ENCODE measurements around the gene ASPHD1. TPM values are rescaled to one million over a fixed set of nuclear protein-coding genes. Genes with fewer than 3 reads are reported as not detected.
"Not testable (repeated sequence)": the region's sequence is repeated elsewhere in the genome, so short reads cannot be mapped to it uniquely, and the experiment has no call there.

ASPHD1 gene
- polyA plus RNA-seq, 1 donor from 2014 or later = not detected

DNA sequence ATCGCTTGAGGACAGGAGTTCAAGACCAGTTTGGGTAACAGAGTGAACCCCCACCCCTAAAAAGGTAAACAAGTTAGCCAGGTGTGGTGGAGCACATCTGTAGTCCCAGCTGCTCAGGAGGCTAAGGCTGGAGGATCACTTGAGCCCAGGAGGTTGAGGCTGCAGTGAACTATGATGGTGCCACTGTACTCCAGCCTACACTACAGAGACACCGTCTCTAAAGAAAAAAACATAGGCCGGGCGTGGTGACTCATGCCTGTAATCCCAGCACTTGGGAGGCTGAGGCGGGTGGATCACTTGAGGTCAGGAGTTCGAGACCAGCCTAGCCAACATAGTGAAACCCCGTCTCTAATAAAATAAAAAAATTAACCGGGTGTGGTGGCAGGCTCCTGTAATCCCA is 31.2 kb upstream of the ASPHD1 start:
- not testable (repeated sequence) for H3K36me3 Mint-ChIP-seq, H3K9me3 Mint-ChIP-seq, H3K4me1 Mint-ChIP-seq, H3K27me3 Mint-ChIP-seq, H3K4me3 Mint-ChIP-seq
- peak overlapping the region in 1 of 3 donors; percentile 10 for H3K27ac Mint-ChIP-seq

DNA sequence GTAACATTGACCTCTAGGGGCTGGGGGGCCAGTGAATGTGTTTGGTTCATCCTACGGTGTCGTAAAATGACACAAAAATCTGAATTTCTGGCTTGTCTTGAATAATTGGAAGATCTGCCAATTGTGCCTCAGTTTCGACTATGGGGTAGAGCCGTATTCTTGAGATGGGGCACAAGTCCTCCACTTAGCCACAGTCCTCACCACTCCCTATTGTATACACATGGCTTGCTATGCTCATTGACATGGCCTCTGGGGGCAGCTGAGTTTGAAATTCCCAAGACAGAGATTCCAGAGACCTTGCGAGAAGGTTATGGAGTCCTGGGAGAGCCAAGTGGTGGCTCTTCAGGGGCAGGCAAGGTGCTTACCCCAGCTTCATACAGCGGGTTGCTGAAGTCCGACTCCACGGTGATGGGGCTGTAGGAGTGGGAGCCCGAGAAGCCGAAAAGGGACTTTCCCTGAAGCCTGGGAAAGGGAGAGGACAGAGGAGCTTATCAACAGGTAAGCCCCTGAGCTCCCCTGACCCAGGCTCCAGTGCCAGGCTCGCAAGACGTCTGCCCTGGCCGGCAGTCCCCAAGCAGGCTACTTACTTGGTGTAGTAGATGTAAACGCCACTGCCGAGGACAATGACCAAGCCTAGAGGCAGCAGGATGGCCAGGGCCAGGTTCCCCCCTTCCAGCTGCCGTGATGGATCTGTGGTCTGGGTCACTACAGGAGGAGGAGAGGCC is 28.3 kb upstream of the ASPHD1 start:
- Mint-ChIP-seq H3K9me3 (peaks cover 0 to 1% (median 0%) of the 10 kb centered on the region in 3 donors), H3K4me3 (no peak overlapping the region), H3K4me1 (peaks cover 0 to 8% (median 4%) of the 10 kb centered on the region in 3 donors), H3K36me3 (no peaks in the 10 kb centered on the region), H3K27me3 (peaks cover 12% of the 10 kb centered on the region), H3K27ac (no peak overlapping the region)

DNA sequence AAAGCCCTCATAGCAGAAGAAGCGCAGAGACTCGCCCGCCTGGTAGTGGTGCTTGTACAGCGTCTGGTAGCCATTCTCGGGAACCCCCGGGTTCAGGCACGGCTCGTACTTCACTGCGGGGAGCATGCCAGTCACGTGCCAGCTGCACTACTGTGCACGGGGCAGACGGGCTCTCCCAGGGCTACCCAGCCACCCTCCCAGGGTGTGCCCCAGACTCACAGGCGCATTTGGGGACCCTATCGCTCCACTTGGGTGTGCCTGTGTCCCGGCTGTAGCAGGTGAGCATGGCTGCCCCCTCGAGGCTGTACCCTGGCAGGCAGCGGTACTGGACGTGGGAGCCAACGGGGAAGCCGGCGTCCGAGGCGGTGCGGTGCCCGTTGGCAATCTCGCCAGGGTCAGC is 27.0 kb upstream of the ASPHD1 start:
- Mint-ChIP-seq H3K9me3 (peaks cover 0 to 1% (median 0%) of the 10 kb centered on the region in 3 donors), H3K4me1 (peaks cover 0 to 14% (median 9%) of the 10 kb centered on the region in 3 donors), H3K4me3 (no peak overlapping the region), H3K36me3 (no peaks in the 10 kb centered on the region), H3K27me3 (peaks cover 23% of the 10 kb centered on the region), H3K27ac (no peak overlapping the region)

DNA sequence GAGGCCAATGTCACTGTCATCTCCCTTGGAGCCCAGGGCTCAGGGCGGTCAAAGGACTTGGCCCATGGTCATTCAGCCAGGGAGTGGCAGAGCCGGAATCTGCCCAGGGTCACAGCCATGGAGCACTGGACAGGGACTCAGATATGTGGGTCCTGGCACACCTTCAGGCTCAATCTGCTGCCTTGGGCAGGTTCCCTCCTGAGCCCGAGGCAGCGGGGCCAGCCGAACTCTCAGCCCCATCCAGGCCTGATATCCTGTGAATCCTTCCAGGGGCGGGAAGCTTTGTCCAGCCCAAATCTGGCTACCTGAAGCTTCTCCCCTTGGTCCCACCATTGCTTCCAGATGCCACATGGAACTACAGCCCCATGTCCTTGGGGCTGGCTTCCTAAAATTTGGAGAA is 25.1 kb upstream of the ASPHD1 start:
- Mint-ChIP-seq H3K27ac (no peak overlapping the region), H3K27me3 (peaks cover 31% of the 10 kb centered on the region), H3K9me3 (peaks cover 0 to 1% (median 0%) of the 10 kb centered on the region in 3 donors), H3K4me1 (peaks cover 0 to 14% (median 9%) of the 10 kb centered on the region in 3 donors), H3K4me3 (no peak overlapping the region), H3K36me3 (no peaks in the 10 kb centered on the region)

DNA sequence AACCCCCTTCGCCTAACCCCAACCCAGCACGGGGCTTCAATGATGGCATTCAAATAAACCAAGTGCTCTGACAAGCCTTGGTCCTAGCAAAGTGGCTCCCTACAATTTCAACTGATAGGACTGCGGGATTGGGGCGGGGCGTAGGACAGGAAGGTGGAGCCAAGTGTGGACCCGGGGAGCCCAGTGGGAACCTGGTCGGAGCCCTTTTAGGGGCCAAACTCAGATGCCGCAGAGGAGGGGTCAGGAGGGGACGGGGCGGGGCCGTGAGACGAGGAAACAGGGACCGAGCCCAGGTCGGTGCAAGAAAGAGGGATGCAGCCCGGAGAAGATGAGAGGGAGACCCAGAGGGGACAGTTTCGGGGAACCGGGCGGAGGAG is 24.1 kb upstream of the ASPHD1 start:
- H3K27me3 Mint-ChIP-seq = peaks cover 31% of the 10 kb centered on the region
- H3K27ac Mint-ChIP-seq = peak overlapping the region in 1 of 3 donors; percentile 46

DNA sequence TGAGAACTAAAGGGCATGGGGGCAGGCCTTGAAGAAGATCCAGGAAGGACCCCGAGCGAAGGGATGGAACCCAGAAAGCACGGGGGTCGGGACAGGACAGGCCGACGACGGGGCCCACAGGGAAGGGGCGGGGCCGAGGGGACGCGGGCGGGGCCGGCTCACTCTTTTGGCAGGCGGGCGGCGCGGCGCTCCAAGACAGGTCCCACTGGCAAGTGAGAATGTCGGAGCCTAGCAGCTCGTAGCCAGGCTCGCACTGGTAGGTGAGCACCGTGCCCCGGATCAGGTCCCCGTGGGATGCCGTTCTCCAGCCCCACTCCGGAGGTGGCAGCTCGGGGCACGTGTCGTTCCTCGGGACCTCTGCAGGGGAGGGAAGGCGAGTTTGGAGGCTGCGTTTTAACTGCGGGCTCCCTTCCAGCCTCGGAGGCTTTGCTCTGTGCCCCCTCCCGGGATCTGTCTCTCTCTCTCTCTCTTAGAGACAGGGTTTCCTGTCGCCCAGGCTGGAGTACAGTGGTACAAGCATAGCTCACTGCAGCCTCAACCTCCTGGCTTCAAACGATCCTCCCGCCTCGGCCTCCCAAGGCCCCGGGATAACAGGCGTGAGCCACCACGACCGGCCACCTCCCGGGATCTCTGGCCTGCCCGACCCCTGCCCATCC is 23.6 kb upstream of the ASPHD1 start:
- Mint-ChIP-seq H3K36me3 (no peaks in the 10 kb centered on the region), H3K27ac (no peak overlapping the region), H3K4me1 (peaks cover 0 to 14% (median 8%) of the 10 kb centered on the region in 3 donors), H3K9me3 (no peaks in the 10 kb centered on the region), H3K27me3 (peaks cover 31% of the 10 kb centered on the region), H3K4me3 (peak overlapping the region in 3 of 4 donors; percentile 41 to 95 (median 63))

More for the DNA sequence above, 24.1 kb upstream of the ASPHD1 start:
- Mint-ChIP-seq H3K36me3 (no peaks in the 10 kb centered on the region), H3K9me3 (peaks cover 0 to 1% (median 0%) of the 10 kb centered on the region in 3 donors), H3K4me3 (peak overlapping the region in 3 of 4 donors; percentile 41 to 84 (median 63)), H3K4me1 (peaks cover 0 to 14% (median 9%) of the 10 kb centered on the region in 3 donors)

DNA sequence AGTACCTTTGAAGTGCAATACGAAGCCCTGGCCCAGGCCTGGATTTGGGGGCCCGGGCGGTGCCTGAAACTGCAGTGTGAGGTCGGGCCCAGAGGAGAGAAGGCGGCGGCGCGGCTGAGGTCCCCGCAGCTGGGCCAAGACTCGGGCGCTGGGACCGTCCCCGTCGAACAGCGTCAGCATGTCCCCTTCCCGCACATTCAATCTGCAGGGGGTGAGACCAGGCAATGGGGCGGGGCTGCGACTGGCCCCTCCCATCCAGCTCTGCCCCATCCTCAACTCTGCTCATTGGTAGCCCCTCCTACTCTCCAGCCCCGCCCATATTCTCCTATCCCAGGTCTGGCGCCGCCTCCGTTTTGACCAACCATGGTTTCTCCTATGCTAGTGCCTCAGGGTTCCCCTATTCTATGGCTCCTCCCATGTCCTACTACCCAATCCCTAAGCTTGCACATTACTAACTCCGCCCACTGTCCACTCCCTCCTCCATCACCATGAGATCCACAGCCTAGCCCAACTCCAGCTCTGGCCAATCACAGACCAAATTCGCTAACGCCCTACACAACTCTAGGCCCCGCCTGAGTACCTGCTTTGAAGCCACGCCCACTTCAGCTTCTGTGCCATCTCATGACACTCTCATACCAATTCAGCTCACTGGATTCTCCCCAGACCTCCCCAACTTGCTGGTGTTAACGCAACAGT is 22.9 kb upstream of the ASPHD1 start:
- peaks cover 31% of the 10 kb centered on the region for H3K27me3 Mint-ChIP-seq
- H3K4me1 Mint-ChIP-seq = peaks cover 0 to 14% (median 8%) of the 10 kb centered on the region in 3 donors
- no peaks in the 10 kb centered on the region for H3K9me3 Mint-ChIP-seq
- peak overlapping the region in 3 of 4 donors; percentile 44 to 95 (median 83) for H3K4me3 Mint-ChIP-seq
- H3K36me3 Mint-ChIP-seq = no peaks in the 10 kb centered on the region
- H3K27ac Mint-ChIP-seq = no peak overlapping the region

DNA sequence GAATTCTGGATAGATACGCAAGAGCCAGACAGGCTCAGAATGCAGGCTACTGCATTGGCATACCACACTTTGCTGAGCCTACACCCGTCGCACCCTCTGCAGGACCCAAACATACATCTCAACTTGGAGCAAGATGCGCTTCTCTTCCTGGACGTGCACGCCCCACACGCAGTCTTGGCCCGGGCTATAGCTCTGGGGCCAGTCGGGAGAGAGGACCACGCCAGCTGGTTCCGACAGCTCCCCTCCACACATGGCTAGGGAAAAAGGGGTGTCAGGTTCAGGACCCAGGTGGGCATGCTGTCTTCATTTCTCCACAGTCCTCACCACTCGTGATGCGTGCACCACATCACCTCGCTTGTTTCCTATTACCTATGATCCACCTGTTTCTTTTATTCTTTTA is 22.1 kb upstream of the ASPHD1 start:
- Mint-ChIP-seq H3K9me3 (no peaks in the 10 kb centered on the region), H3K36me3 (no peaks in the 10 kb centered on the region), H3K4me1 (peaks cover 0 to 14% (median 8%) of the 10 kb centered on the region in 3 donors), H3K27me3 (peaks cover 31% of the 10 kb centered on the region), H3K27ac (no peak overlapping the region), H3K4me3 (no peak overlapping the region)

DNA sequence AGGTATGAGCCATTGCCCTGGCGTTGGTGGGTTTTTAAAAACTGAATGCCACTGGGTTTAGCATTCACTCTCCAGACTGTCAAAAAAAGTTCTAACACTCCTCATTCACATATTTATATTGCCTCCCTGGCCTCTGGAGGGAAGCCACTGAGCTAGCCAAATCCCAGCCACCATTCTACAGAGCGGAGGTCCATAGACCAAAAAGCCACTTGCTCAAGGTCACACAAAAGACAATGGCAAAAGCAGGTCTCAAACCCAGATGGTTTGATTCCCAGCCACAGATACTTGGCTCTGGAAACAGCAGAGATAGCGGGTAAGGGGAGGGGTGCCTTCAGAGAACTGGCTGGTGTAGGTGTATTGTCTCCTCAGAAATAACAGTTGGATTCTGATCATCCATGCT is 19.2 kb upstream of the ASPHD1 start:
- Mint-ChIP-seq H3K4me1 (peaks cover 0 to 12% (median 8%) of the 10 kb centered on the region in 3 donors), H3K9me3 (no peaks in the 10 kb centered on the region), H3K36me3 (no peaks in the 10 kb centered on the region), H3K27me3 (peaks cover 36% of the 10 kb centered on the region), H3K27ac (no peak overlapping the region), H3K4me3 (no peak overlapping the region)

DNA sequence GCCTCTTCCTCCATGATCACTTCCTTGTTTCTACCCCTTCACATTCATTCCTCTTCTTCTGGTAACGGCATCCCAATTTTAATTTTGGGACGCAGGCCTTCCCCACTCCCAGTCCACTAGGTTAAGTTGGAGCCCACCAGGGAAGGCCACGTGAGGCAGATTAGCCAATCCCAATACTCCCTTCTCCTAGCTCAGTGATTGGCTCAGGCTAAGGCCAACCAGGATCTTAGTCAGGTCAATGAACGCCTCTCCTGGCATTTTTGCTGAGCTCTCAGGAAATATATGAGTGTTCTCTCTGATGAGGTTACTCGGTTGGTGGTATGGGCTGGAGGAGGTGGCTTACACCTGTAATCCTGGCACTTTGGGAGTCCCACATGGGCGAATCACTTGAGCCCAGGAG is 16.3 kb upstream of the ASPHD1 start:
- peaks cover 21% of the 10 kb centered on the region for H3K27me3 Mint-ChIP-seq
- no peak overlapping the region for H3K27ac Mint-ChIP-seq
- no peaks in the 10 kb centered on the region for H3K36me3 Mint-ChIP-seq

DNA sequence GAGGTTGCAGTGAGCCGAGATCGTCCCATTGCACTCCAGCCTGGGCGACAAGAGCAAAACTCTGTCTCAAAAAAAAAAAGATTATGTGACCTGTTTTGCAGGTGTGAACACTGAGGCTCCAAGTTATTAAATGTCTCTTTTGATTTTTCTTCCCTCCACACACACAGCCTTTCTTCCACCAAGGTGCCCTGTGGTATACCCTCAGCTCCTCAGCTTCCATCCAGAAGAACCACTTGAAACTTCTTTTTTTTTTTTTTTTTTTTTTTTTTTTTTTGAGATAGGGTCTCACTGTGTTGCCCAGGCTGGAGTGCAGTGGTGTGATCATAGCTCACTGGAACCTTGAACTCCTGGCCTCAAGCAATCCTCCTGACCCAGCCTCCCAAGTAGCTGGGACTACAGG is 10.9 kb upstream of the ASPHD1 start:
- H3K4me3 Mint-ChIP-seq, H3K36me3 Mint-ChIP-seq, H3K27me3 Mint-ChIP-seq, H3K27ac Mint-ChIP-seq, H3K4me1 Mint-ChIP-seq, H3K9me3 Mint-ChIP-seq: not testable (repeated sequence)

More for the DNA sequence above, 16.3 kb upstream of the ASPHD1 start:
- Mint-ChIP-seq H3K4me3 (no peak overlapping the region), H3K4me1 (no peaks in the 10 kb centered on the region), H3K9me3 (no peaks in the 10 kb centered on the region)

DNA sequence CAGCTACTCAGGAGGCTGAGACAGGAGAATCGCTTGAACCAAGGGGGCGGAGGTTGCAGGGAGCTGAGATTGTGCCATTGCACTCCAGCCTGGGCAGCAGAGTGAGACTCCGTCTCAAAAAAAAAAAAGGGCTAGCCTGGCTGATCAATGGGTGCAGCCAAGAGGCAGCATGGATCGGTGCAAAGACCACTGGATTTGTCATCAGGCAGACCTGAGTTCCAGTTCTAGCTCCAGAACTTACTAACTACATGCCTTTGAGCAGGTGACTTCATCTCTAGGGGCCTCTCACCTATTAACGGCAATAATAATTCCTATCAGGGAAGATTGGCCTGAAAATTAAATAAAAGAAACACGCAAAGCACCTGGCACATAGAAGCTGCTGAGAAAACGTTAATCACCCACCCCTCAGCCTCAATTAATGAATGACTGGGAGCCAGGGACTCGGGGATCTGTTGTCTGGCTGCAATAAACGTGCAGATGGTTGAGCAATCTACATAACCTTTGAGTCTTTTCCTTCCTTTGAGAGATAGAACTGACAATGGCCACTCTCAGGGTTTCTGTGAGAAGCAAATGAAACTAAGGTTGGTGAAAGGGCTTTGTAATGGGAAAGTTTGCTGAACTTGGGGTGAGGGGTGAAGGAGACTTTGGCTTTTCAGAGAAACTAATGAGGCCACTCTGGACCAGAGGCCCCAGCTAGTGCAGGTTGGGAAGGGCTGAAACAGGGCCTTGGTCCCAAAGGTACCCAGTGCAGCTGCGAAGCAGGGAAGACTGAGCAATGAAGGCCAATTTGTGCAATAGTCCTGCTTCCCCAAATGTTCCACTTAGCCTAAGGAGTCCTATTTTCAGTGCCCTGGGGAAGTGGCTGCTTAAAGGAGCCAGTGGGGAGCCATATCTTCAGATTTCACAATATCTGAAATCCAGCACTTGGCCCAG is 8.5 kb upstream of the ASPHD1 start:
- H3K27ac Mint-ChIP-seq = no peak overlapping the region
- no peaks in the 10 kb centered on the region for H3K4me1 Mint-ChIP-seq
- H3K27me3 Mint-ChIP-seq = peaks cover 8% of the 10 kb centered on the region
- H3K4me3 Mint-ChIP-seq = no peak overlapping the region
- H3K36me3 Mint-ChIP-seq = peaks cover 2% of the 10 kb centered on the region
- H3K9me3 Mint-ChIP-seq = no peaks in the 10 kb centered on the region

DNA sequence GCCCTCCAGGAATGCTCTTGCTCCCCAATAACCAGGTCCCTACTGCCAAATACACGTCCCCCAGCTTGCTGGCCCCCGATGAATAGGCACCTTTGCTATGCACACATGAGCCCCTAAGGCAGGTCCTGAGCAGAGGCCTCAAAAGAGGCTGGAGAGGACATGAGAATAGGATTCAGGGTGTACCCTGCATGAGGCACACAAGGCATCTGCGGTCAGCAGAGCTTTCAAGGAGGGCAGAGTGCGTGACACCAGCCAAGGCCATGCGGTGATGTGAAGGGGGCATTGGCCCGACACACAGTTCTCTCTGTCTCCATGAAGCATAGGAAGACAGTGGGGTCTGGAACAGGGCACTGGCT is 7.9 kb upstream of the ASPHD1 start:
- peaks cover 2% of the 10 kb centered on the region for H3K36me3 Mint-ChIP-seq
- H3K27ac Mint-ChIP-seq = no peak overlapping the region
- H3K9me3 Mint-ChIP-seq = no peaks in the 10 kb centered on the region
- no peaks in the 10 kb centered on the region for H3K4me1 Mint-ChIP-seq
- H3K4me3 Mint-ChIP-seq = no peak overlapping the region
- peaks cover 11% of the 10 kb centered on the region for H3K27me3 Mint-ChIP-seq

DNA sequence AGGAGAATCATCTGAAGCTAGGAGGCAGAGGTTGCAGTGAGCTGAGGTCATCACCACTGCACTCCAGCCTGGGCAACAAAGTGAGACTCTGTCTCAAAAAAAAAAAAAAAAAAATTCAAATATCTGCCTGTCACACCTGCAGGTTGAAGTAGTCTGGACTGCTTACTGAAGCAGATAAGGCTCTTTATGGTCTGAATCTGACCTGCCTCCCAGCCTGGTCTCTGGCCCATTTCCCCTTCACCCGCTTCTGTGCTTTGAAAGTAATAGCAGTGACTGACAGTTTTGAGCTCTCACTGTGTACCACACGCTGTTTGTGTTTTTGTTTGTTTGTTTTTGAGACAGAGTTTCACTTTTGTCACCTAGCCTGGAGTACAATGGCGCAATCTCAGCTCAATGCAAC is 6.7 kb upstream of the ASPHD1 start:
- Mint-ChIP-seq H3K36me3 (peaks cover 2% of the 10 kb centered on the region), H3K27ac (no peak overlapping the region), H3K4me3 (no peak overlapping the region), H3K27me3 (peaks cover 22% of the 10 kb centered on the region), H3K4me1 (no peaks in the 10 kb centered on the region), H3K9me3 (no peaks in the 10 kb centered on the region)

Measured in IgD-negative memory B cell (primary cell).